IgD-negative memory B cell (primary cell): Measurements from ENCODE around the gene BSG. TPM values are rescaled to one million over a fixed set of nuclear protein-coding genes. Genes with fewer than 3 reads are reported as not detected.
"Not testable (repeated sequence)": the region's sequence is repeated elsewhere in the genome, so short reads cannot be mapped to it uniquely, and the experiment has no call there.

Source experiments
- H3K27ac Mint-ChIP-seq, 3 donors: one replicate each; pipeline ENCODE4 v1.8.0; 2020 to 2022; ENCODE audit warnings: mild to moderate bottlenecking in 3 of 3, mixed read lengths in 3 of 3, moderate library complexity in 1 of 3
- H3K27me3 Mint-ChIP-seq: one replicate; pipeline ENCODE4 v1.8.0; 2021; ENCODE audit warnings: mixed read lengths
- H3K36me3 Mint-ChIP-seq: one replicate; pipeline ENCODE4 v1.8.0; 2020; ENCODE audit warnings: mild to moderate bottlenecking, mixed read lengths
- H3K4me1 Mint-ChIP-seq, 3 donors: one replicate each; pipeline ENCODE4 v1.8.0; 2020 to 2022; ENCODE audit warnings: mixed read lengths in 3 of 3, mild to moderate bottlenecking in 1 of 3
- H3K4me3 Mint-ChIP-seq, 4 donors: one replicate each; pipeline ENCODE4 v1.8.0; 2020 to 2022; ENCODE audit warnings: mild to moderate bottlenecking in 4 of 4, mixed read lengths in 4 of 4, moderate library complexity in 3 of 4
- H3K9me3 Mint-ChIP-seq, 3 donors: one replicate each; pipeline ENCODE4 v1.8.0; 2020 to 2021; ENCODE audit warnings: mixed read lengths in 3 of 3, mild to moderate bottlenecking in 1 of 3
- polyA plus RNA-seq: library from polyadenylated mRNA; unstranded; fragments of 300-500 nt; fragmentation: Illumina TruSeq; gene quantifications from one replicate; pipeline ENCODE4 v1.2.3, GENCODE V29; 2021

Gene BSG
- polyA plus RNA-seq, 1 donor from 2014 or later: 287 TPM

DNA sequence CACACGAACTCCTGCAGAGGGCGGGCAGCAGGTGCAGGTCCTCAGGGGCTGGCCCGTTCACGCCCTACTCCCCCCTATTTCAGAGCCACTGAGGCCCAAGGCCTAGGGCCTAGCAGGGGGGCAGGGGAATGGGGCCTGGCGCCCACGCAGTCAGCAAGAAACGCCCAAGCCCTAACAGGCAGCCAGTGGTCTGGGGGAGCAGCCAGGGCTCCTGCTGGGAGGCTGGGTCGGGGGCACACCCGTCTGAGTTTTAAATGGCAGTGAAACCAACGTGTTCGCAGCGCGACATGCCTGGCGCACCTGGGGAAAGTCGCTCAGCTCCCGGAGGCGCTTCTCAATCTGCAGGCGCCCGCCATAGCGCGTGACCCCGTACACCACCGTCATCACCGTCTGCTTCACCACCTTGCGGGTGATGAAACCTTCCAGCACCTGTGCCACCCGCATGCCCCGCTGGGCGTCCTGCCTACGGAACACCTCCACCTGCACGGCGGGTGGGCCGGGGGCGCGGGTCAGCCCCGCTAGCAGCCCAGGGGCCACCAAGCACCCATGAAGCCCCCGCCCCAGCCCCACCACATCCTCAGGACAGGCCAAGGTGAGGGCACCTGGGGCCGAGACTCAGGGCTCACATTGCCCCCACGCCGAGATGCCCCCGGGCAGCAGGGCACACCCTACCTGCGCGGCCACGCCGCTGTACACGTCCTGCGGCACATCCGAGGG, 47.0 kb downstream of the BSG start:
- H3K27ac Mint-ChIP-seq: no peak overlapping the region
- no peaks in the 10 kb centered on the region for H3K9me3 Mint-ChIP-seq
- peaks cover 6% of the 10 kb centered on the region for H3K36me3 Mint-ChIP-seq
- no peak overlapping the region for H3K4me3 Mint-ChIP-seq
- peaks cover 3 to 5% (median 3%) of the 10 kb centered on the region in 3 donors for H3K4me1 Mint-ChIP-seq
- peaks cover 5% of the 10 kb centered on the region for H3K27me3 Mint-ChIP-seq

DNA sequence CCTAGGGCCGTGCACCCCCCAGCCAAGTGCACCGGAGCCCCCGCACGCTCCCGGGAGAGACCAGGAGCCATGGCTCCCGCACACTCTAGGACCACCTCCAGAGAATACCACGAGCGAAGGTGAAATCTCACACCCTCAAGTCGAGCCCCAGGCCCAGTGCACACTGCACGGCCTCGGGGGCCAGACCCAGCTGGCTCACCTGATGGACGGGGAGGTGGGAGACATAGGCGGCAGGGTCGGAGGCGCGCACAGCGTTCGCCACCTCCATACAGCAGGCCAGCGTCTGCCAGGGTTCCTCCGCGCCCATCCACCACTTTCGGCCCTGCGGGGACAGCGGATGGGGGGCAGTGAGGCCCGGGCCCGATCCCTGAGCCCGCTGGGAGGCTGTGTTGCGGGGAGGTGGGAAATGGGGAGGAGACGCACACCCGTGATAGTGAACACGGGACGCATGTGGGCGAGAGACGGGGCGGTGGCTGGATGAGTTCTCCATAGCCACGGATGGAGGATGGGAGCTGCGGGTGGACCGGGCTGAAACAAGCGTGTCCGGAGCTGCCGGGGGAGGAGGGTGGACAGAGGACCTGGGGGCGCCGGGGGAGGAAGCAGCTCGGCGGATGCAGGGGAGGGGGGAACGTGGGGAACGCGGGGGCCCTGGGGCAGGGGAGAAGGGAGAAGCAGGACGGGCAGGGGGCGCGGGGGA, 47.9 kb downstream of the BSG start:
- Mint-ChIP-seq H3K4me3 (no peak overlapping the region), H3K27me3 (peaks cover 4% of the 10 kb centered on the region)

DNA sequence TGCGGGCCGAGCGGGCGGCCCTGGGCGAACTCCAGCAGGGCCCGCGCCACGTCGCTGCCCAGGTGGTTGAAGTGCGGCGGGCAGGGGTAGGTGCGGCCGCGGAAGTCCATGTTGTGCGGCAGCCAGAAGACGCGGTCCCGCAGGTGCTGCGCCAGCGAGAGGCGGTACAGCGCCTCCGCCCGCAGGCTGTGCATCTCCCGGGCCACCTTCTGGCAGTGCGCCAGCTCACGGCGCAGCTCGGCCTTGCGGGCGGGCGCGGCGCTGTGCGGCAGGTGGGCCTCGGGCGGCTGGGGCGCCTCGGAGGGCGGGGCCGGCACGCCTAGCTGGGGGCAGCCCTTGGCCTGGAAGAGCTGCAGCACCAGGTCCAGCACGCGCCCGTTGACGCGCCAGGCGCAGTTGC, 48.8 kb downstream of the BSG start:
- H3K36me3 Mint-ChIP-seq, H3K4me3 Mint-ChIP-seq, H3K9me3 Mint-ChIP-seq, H3K4me1 Mint-ChIP-seq, H3K27me3 Mint-ChIP-seq, H3K27ac Mint-ChIP-seq: not testable (repeated sequence)

More for the DNA sequence above, 47.9 kb downstream of the BSG start:
- Mint-ChIP-seq H3K9me3 (no peaks in the 10 kb centered on the region), H3K27ac (no peak overlapping the region), H3K36me3 (peaks cover 6% of the 10 kb centered on the region), H3K4me1 (peaks cover 3 to 5% (median 3%) of the 10 kb centered on the region in 3 donors)

DNA sequence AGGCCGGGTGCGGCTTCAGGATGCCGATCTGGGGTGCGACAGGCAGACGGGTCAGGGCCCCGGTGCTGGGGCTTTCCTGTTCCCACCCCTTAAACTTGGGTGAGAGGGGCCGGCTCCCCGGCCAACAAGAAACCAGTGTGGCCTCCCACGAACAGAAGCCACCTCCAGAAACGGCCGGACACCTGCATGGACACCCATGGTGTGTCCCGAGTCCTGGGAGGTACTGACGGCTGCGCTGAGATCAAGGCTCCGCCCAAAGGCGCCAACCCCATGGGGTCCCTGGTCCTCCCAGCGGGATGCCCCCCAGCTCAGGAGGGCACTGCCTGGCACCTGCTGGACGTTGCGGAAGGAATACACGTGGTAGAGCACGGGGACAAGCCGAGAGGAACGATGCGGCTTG, 49.4 kb downstream of the BSG start:
- no peak overlapping the region for H3K4me3 Mint-ChIP-seq
- H3K27me3 Mint-ChIP-seq: no peaks in the 10 kb centered on the region
- no peak overlapping the region for H3K27ac Mint-ChIP-seq
- peaks cover 0 to 2% (median 0%) of the 10 kb centered on the region in 3 donors for H3K4me1 Mint-ChIP-seq
- H3K36me3 Mint-ChIP-seq: peaks cover 7% of the 10 kb centered on the region
- no peaks in the 10 kb centered on the region for H3K9me3 Mint-ChIP-seq

DNA sequence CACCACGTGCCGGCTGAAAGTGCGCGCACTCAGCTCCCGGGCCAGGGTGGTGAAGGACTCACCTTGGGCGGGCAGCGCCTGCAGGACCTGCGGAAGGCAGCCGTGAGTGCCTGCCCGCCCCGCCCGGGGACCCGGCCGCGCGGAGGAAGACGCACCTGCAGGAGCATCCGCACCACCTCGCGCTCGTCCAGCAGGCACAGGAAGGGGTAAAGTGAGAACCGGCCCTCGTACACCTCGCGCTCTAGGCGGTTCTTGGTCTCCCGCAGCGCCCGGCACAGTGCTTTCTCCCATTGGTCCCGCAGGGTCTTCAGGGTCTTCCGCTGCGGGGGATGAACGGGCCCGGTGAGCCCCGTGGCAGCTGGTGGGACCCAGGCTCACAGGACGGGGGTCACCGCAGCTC, 50.3 kb downstream of the BSG start:
- Mint-ChIP-seq H3K4me1 (peaks cover 0 to 2% (median 0%) of the 10 kb centered on the region in 3 donors), H3K36me3 (peaks cover 6% of the 10 kb centered on the region), H3K27me3 (no peaks in the 10 kb centered on the region), H3K27ac (no peak overlapping the region), H3K9me3 (no peaks in the 10 kb centered on the region), H3K4me3 (no peak overlapping the region)

DNA sequence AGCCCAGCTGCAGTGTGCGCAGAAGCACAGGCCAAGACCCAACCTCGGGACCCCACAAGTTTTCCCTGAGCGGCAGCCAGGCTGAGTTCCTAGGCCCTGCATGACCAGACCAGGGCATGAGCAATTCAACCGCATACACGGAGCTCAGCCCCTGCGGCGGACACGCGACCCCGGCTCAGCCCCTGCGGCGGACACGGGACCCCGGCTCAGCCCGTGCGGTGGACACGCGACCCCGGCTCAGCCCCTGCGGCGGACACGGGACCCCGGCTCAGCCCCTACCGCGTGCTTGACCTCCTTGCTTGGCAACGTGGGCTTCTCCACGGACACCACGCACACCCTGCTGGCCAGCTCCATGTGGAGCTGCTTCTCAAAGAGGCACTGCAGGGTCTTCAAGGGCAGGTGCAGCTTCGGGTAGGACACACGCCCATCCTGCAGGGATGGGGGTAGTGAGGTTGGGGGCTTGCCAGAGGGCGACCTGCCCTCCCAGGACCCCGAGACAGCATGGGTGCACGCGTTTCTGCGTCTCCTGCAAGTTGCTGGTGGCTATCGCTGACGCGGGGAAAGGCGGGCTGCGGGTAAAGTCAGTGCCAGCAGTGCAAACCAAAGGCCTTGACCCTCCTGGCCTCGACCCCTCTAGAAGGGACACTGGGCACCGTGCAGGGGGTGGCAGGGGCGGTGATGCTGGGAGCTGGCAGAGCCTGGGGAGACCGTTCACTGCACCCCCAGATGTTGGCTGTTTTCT, 51.0 kb downstream of the BSG start:
- peaks cover 8% of the 10 kb centered on the region for H3K36me3 Mint-ChIP-seq
- H3K27me3 Mint-ChIP-seq: no peaks in the 10 kb centered on the region
- no peaks in the 10 kb centered on the region for H3K9me3 Mint-ChIP-seq
- no peak overlapping the region for H3K4me3 Mint-ChIP-seq
- peak overlapping the region in 1 of 3 donors; percentile 70 for H3K27ac Mint-ChIP-seq
- H3K4me1 Mint-ChIP-seq: peaks cover 0 to 2% (median 0%) of the 10 kb centered on the region in 3 donors

DNA sequence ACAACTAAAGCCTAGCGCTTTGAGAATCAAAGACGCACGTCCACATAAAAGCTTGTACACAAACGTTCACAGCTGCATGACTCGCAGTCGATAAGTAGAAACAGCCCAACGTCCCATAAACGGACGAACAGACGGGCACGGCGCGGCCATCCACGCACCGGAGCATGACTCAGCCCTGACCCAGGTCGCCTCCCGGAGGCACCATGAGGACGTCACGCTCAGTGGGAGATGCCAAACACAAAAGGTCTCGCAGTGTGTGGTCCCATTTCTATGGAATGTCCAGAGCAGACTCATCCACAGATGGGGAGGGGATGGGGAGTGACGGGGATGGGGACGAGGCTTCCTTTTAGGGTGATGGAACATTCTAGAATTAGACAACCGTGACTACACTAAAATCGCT, 51.6 kb downstream of the BSG start:
- Mint-ChIP-seq H3K27me3 (no peaks in the 10 kb centered on the region), H3K9me3 (no peaks in the 10 kb centered on the region), H3K27ac (peak overlapping the region in 1 of 3 donors; percentile 70), H3K4me3 (no peak overlapping the region), H3K36me3 (peaks cover 6% of the 10 kb centered on the region), H3K4me1 (peaks cover 0 to 3% (median 0%) of the 10 kb centered on the region in 3 donors)

DNA sequence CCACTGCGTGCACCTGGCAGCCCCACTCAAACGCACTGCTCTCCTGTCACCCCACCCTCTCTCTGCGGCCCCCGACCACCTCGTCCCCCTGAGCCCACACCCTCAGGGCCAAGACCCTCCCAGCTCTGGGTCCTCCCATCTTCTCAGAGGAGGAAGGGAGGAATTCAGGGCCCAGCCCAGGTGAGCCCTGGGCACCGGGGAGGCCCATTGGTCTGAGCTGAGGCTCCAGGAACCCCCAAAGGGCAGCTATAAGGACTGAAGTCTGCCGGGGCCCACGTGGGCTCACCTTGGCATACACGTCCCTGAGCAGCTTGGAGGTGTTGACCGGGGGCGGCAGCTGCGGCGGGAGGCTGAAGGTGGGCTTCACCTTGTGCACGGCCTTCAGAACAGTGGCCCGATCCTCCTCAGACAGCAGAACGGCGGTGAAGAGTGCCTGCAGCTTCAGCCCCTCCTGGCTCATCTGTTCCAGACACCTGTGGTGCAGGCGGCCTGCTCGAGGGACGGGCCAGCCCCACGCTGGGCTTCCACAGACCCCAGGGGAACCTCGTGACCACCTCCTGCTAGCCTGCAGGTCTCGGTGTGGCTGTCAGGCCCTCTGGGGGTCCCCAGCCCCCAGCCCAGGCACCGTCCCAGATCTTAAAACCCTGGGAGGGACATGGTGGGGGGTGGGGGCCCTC, 52.2 kb downstream of the BSG start:
- Mint-ChIP-seq H3K27me3 (no peaks in the 10 kb centered on the region), H3K27ac (peak overlapping the region in 1 of 3 donors; percentile 70), H3K9me3 (no peaks in the 10 kb centered on the region), H3K4me3 (no peak overlapping the region), H3K4me1 (peaks cover 0 to 5% (median 0%) of the 10 kb centered on the region in 3 donors), H3K36me3 (peaks cover 5% of the 10 kb centered on the region)

DNA sequence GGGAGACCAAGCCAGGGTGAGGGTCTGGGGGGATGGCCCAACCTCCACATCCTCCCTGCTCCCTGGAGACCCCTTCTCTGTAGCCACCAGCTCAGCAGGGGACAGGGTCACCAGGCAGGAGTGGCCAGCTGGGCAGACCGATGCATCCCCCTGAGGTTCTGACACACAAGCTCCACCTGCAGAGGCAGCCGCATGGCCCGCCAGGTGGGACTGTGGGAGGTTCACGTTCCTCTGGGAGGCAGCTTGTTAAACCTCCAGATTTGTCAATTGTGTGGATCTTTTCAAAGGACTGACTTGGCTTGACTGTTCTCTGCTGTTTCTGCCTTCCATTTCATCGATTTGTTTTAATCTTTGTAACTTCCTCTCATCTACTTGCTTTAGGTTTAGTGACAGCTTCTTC, 52.9 kb downstream of the BSG start:
- H3K4me3 Mint-ChIP-seq: no peak overlapping the region
- peak overlapping the region in 2 of 3 donors; percentile 7 to 32 for H3K27ac Mint-ChIP-seq
- peaks cover 0 to 5% (median 4%) of the 10 kb centered on the region in 3 donors for H3K4me1 Mint-ChIP-seq
- no peaks in the 10 kb centered on the region for H3K9me3 Mint-ChIP-seq
- H3K36me3 Mint-ChIP-seq: peaks cover 5% of the 10 kb centered on the region
- no peaks in the 10 kb centered on the region for H3K27me3 Mint-ChIP-seq

DNA sequence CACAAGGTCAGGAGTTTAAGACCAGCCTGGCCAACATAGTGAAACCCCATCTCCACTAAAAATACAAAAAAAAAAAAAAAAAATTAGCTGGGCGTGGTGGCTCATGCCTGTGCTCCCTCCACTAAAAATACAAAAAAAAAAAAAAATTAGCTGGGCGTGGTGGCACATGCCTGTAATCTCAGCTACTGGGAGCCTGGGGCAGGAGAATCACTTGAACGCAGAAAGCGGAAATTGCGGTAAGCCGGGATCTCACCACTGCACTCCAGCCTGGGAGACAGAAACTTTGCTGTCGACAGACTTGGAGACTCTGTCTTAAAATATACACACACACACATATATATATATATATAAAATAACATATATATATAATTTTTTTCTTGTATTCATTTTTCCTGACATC, 54.2 kb downstream of the BSG start:
- H3K4me1 Mint-ChIP-seq: peaks cover 0 to 11% (median 7%) of the 10 kb centered on the region in 3 donors
- H3K36me3 Mint-ChIP-seq, H3K9me3 Mint-ChIP-seq, H3K27ac Mint-ChIP-seq, H3K27me3 Mint-ChIP-seq: not testable (repeated sequence)
- peak overlapping the region in 1 of 4 donors; percentile 50 for H3K4me3 Mint-ChIP-seq

DNA sequence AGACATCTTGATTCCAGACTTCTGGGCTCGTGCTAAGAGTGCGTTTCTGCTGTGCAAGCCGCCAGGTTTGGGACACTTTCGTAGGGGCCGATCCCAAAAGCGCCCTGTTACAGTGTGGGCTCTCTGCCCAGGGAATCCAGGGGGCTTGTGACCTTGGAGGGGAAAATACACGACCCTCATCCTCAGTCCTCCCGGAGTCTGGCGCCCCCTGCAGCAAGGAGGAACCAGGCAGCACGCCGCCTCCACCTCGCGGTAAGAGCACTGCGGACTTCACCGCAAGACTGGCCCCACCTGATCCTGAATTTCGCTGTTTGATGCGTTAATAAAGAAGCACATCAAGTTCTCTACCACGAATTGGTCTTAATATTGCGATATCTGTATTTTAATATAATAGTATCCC, 55.8 kb downstream of the BSG start:
- Mint-ChIP-seq H3K4me3 (peak overlapping the region in 2 of 4 donors; percentile 16 to 68), H3K27me3 (no peaks in the 10 kb centered on the region), H3K9me3 (no peaks in the 10 kb centered on the region), H3K4me1 (peaks cover 0 to 14% (median 12%) of the 10 kb centered on the region in 3 donors), H3K27ac (peak overlapping the region in 1 of 3 donors; percentile 39), H3K36me3 (peaks cover 5% of the 10 kb centered on the region)

DNA sequence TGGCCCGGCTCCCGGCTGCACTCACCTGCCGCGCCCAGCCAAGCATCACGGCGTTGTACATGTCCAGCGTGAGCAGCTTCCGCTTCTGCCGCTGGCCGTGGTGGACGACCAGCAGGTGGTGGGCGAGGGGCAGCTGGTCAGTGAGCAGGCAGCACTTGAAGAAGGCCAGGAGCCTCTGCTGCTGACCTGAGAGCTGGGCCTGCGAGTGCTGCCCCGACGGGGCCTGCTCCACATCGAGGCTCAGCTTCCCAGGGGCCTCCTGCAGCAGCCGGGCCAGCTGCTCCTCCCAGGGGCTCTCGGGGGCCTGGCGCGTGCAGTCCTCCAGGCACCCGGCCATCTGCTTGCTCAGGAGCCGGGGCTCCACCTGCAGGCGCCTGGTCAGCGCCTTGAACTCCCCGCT, 57.1 kb downstream of the BSG start:
- not testable (repeated sequence) for H3K27me3 Mint-ChIP-seq, H3K9me3 Mint-ChIP-seq, H3K27ac Mint-ChIP-seq, H3K36me3 Mint-ChIP-seq
- Mint-ChIP-seq H3K4me1 (peaks cover 9 to 20% (median 14%) of the 10 kb centered on the region in 3 donors), H3K4me3 (peak overlapping the region in 1 of 4 donors; percentile 68)

DNA sequence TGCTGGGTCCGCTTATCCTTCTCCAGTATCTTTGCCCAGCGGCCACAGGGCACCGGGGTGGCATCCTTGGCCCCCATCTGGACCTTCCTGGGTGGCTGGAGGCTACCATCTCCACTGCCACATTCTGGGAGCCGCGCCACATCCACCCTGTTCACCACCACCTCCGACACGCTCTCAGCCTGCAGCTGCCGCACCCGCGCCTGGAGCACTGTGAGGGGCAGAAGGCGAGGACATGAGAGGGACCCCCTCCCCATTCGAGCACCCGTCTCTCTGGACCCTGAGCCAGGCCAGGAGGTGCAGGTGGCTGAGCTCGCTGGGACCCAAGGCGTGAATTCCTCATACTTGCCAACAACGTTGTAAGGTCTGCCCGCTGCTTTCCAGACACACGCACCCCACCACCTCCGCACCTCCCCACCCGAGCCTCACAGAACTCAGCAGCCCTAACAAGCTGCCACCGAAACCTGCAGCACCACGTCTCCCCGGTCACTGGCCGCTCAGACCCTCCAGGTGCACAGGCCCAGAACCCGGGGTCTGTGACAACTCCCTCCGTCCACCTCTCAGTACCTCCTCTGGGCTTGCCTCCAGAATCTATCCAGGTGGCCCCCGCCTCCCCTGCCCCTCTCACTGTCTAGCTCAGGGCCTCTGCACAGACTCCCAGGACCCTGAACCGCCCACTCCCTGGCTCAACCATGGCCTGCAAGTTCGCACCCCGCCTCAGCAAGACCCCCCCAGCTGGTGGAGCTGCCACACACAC, 57.7 kb downstream of the BSG start:
- H3K9me3 Mint-ChIP-seq: no peaks in the 10 kb centered on the region
- no peaks in the 10 kb centered on the region for H3K27me3 Mint-ChIP-seq
- peaks cover 5% of the 10 kb centered on the region for H3K36me3 Mint-ChIP-seq
- peaks cover 9 to 20% (median 14%) of the 10 kb centered on the region in 3 donors for H3K4me1 Mint-ChIP-seq
- H3K27ac Mint-ChIP-seq: peak overlapping the region in 2 of 3 donors; percentile 53 to 80
- H3K4me3 Mint-ChIP-seq: peak overlapping the region in 2 of 4 donors; percentile 39 to 68

DNA sequence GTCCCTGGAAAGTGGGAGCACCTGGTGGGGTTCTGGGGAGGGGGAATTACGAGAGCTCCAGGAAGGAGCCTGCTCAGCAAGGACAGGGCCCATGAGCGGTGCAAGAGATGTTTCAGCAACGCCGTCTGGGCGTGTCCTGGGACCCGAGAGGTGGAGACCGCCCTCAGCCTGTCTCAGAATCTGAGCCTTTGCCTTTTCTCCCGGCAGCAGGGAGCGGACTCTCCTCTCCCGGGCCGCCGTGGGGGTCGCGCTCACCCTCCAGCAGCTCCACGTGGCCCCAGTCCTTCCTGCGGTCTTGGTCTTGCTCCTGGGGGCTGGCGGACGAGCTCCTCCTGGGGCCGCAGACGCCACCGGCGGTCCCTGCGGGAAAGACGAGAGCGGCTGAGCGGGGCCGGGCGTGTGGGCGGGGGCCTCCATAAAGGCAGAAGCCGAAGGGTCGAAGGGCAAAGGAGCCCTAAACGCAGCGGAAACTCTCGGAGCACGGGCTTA, 60.2 kb downstream of the BSG start:
- Mint-ChIP-seq H3K4me3 (peak overlapping the region; percentile 91 to 98 (median 93)), H3K4me1 (peaks cover 19 to 23% (median 23%) of the 10 kb centered on the region in 3 donors), H3K36me3 (peaks cover 4% of the 10 kb centered on the region), H3K27me3 (no peaks in the 10 kb centered on the region), H3K27ac (peak overlapping the region; percentile 94 to 99 (median 97)), H3K9me3 (peaks cover 0 to 2% (median 0%) of the 10 kb centered on the region in 3 donors)
